NCI-H2081 (cell line): ENCODE data around the gene MSRB2.
"Not testable (repeated sequence)": the region's sequence is repeated elsewhere in the genome, so short reads cannot be mapped to it uniquely, and the experiment has no call there.

Source experiments
- DNase-seq, 2 experiments: peaks; one replicate each; lab custom pipeline; 2025; lab: John Stamatoyannopoulos, UW

MSRB2 gene

DNA sequence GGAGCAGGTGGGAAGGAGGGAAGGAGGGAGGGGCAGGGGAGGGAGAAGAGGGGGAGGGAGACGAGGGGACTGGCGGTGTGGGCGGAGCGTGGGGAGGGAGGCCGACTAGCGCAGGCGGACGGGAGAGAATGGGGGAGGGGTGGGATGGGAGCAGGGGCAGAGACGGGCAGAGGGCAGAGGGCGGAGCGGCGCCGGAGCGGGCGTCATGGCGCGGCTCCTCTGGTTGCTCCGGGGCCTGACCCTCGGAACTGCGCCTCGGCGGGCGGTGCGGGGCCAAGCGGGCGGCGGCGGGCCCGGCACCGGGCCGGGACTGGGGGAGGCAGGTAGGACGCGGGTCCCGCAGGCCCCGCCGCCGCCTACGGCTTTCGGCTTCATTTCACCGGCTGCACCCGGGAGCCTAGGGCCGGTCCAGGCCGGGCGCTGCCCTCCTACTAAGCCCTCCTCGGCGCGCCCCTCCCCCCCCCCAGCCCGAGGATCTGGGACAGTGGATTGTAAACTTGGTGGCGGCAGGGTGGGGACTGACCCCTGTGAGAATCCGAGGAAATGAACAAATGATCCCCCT is at the start of gene MSRB2:
Gene MSRB2 (plus strand): TSS at position 176 of the 562 bp plus-strand sequence. CDS start 30 bp downstream, at position 206.
- peak; percentile 81 to 85 for DNase-seq

DNA sequence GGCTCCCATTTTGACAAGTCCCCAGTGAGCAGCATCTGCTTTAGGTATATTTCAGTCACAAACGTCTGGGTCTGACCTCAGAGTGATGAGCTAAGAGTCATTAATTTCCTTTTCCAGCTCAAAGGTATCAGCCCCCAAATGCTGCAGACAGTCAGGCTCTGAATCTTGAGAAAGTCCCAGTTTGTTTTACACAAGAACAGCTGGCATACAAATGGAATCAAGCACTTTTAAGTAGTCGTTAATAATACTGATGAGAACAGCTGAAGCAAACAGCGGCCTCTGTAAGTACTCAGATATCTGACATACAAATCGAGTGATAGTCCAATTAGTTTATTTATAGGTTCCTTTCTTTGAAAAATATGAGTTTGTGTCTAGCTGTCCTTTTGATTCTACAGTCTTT is 49.4 kb upstream of the MSRB2 start:
- no peak for DNase-seq

DNA sequence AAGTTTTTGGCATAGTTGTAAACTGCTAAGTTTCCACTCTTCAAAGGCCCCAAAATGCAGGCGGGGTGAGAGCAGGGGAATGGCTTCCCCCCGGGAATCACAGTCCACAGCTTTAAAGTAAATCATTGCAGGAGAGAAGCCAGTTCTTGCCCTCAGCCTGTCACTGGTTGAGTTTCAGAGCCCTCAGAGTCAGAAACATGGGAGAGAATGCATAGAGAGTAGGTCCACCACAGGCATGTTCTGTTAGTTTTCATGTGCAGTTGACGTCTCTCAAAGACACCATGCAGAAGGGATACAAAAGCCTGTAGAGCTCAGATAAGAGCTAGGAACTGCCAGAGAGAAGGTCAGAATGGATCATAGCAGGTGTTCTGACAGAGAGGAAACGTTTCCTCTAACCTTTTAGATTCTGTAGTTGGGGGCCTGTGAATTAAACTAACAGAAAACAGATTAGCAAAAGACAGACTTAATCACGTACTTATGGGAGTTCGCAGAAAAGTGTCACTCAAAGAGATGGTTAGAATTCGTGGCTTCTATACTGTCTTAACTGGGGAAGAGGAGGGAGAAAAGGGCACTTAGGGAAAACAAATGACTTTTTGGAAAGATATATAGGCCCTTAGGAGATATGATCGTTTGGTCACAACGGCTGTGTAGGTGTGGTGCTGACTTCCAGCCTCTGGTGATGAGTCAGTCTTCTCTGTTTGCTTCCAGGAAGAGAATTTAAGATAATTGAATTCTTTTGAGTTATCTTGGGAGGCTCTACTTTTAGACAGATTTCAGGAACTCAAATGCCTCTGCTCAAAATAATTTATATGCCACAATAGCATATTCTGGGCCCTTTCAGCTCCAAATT is 48.0 kb upstream of the MSRB2 start:
- no peak for DNase-seq

DNA sequence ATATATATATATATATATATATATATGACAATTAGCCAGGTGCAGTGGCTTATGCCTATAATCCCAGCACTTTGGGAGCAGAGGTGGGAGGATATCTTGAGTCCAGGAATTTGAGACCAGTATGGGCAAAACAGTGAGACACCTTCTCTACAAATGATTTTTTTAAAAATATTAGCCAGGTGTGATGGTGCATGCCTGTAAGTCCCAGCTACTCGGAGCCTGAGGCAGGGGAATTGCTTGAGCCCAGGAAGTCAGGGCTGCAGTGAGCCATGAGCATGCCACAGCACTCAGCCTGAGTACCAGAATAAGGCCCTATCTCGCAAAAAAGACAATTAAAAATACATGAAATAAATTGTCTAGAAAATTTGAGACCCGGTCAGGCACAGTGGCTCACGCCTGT is 47.2 kb upstream of the MSRB2 start:
- DNase-seq = no peak

DNA sequence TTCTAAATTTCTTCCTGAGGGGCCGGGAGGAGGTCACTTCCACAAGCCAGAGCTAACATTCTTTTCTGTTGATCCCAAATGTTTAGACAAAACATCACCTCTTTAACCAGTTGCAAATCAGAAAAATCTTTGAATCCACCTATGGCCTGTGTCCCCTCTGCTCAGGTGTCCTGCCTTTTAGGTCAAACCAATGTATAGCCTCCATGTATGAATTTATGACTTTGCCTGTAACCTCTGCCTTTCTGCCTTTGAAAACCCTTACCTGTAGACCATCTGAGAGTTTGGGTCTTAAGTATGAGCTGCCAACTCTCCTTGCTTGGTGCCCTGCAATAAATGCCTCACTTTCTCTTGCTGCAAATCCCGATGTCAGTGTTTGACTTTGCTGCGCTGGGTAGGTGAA is 44.1 kb upstream of the MSRB2 start:
- no peak for DNase-seq

DNA sequence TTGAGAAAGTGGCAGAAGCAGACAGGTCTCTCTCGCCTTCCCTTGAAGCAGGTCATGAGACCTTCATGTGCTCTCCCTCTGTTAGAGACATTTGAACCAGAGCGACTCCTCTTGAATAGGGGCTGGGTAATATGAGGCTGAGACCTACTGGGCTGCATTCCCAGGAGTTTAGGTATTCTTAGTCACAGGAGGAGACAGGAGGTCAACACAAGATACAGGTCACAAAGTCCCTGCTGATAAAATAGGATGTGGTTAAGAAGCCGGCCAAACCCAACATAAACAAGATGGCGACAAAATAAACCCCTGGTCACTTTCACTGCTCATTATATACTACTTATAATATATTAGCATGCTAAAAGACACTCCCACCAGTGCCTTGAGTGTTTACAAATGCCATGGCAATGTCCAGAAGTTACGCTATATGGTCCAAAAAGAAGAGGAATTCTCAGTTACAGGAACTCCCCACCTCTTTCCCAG is 43.5 kb upstream of the MSRB2 start:
- DNase-seq = no peak

DNA sequence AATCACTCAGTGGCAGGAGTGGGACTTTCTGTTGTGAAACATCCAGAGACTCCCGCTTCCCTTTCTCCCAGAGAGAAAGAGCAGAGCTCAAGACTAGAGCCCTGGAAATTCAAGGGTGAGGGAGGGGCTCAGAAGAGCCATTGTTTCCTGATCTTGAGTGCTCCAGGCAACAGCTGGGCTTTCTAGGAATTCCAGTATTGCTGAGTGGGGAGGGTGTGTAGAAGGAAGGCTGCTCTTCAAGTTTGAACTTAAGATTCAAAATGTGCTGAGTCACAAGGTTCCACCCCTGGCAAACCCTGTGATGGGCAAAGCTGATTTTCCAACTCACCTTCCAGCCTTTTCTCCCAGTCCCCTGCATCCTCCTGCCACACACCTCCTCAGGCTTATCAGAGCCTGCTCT is 42.3 kb upstream of the MSRB2 start:
- no peak for DNase-seq

DNA sequence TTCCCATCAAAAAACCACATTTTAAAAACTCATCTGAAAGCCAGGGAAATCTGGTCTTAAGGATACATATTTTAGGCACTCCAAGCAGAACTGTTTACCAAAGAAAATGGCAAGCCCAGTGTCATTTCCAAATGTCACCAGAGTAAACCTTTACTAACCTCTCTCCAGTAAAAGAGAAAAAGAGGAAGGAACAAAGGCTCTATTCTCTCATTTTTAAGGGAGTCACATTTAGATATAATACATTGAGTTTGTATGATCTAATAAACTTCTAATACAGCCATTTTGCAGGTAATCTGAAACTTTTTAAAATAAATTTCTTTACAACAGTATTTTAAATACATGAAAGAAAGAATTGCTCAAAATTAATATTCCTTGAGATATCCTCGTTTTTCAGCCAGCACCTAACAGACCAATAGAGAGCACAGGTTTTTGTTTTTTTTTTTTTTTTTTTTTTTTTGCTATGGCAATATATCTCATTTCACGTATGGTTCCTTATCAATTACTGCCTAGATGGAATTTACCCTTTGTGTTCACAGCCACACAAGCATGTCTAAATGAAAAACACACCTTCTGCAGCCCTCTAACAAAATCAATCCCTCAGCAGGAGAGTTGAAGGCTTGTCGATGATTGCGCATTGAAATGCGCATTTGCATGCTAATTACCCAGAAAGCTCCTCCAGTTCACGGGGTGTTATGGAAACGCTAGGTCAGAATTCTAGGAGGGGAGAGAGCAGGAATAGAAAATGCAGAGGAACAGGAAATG is 39.8 kb upstream of the MSRB2 start:
- no peak for DNase-seq

DNA sequence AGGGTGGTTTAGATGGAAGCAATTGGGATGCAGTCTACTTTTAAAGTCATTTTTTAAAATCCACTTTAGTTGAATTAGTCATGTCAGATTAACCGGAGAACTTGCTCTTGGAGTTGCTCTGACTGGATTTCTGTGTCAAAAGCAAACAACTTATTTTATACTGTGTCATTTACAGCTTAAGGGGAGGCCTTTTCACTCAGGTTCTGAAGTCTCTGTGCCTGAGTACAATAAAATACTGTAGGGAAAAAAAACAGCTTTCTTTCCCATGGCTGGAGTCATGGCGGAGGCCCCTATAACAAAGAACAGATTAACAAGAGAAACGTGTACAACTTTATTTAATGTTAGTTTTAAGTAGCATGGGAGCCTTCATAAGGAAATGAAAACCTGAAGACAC is 39.2 kb upstream of the MSRB2 start:
- no peak for DNase-seq

DNA sequence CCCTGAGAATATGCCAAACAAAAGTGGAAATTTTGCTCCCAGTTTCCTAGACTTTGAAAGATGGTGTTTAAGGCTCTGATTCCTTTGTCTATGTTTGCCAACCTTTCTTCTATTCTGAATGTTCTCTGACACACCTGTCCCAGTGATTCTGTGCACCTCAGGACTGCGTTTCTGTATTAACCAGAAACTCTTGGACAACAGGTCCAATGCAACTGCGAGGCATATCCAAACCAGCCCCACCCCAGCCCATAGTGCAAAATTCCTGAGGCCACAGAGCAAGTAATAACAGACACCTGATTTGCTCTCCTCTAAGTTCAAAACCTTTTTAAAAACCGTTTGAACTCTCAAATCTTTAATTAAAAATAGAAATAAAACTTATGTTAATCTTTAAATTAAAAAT is 37.0 kb upstream of the MSRB2 start:
- DNase-seq = no peak

DNA sequence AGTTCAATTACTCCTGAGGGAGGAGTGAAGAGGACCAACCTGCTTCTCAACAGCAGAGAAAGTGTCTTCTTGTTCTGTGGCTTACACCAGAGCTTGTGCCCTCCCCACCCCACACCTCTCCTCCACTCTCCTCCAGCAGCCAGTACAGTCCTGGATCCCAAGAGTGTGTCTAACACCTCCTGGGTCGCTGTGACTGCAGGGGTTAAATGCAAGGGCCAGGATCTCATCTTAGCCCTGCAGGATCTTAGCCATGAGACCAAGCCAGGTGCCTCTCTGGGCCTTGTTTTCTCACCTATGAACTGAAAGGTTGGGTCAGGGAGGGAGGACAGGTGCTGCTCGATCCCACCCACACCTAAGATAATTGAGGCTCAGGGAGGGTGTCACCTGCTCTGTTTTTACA is 34.5 kb upstream of the MSRB2 start:
- no peak for DNase-seq

DNA sequence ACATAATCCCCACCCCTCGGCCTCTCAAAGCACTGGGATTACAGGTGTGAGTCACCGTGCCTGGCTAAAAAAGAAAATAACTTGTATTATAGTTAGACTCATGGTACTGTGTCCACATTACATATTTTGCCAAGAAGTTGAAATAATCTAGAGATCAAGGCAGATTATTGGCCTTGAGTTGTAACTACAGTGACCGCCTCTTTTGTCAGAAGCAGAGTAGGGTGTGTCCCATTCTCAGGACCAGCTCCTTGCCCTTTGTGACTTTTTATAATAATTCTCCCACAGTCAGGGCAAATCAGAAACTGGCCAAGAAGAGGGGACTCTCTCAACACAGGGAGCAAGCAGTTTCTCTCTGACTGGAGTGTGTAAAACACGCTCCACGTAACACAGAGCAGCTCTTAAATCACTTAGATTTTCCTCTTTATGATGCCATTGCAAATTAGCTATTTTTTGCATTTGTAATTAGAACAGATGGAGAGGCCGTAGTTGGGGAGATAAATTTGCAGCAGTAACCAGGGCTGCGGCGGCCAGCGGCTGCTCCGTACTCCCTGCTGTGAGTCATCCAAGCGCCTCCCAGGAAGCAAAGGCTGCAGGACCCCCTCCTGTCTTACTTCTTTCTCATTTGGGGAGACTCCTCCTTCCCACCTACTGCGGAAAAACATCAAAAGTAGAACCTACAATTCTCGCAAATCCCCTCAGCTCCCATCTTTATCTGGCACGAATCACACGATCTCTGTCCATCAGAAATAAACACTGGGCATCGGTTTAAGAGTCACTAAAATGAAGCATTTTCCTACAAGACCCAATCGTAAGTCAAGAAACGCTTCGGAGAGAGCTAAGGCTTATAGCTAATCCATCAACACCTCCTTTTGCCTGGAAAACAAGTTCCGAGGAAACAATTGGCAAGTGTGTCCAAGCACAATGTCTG is 32.1 kb upstream of the MSRB2 start:
- no peak for DNase-seq

DNA sequence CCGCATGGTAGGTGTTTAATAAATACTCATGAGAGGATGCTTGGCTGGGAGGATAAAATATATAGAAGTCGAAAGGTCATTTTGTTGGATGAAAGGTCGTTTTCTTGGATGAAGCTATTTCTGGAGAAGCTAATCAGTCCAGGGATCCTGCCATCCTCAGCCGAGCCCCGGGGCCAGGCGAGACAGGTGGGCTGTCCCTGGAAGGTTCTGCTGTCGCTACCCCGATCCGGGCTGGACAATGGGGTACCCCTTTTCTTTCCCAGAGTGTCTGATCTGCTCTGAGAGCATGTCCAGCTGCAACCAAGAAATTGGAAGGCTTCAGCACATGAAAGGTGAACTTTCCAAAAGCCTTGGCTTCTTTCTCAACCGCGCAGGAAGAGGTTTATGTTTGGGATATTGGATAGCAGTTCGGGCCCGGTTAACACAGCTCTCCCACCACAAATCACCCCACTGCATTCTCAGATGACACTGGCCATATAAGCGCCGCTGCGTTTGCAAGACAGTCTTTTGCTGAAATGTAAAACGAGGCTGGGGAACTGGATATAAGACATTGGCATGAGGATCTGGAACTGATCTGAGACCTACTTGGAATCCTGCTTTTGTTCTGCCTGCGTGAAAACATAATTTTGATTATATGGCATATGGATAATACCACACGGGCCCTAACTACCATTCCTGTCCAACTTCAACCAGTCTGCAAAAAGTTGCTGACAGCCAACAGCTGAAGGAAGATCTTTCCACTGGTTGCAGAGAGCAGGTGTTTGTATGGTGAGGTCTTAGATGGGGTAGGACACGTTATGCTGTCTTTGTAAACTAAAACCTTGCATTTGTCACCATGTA is 31.2 kb upstream of the MSRB2 start:
- no peak for DNase-seq

DNA sequence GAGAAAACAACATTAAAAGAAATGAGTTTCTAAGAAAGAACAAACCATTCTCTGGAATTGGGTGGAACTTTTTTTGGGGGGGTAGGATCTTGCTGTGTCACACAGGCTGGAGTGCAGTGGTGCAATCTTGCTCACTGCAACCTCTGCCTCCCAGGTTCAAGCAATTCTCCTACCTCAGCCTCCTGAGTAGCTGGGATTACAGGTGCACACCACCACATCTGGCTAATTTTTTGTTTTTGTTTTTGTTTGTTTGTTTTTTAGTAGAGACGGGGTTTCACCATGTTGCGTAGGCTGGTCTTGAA is 30.6 kb upstream of the MSRB2 start:
- not testable (repeated sequence) for DNase-seq

DNA sequence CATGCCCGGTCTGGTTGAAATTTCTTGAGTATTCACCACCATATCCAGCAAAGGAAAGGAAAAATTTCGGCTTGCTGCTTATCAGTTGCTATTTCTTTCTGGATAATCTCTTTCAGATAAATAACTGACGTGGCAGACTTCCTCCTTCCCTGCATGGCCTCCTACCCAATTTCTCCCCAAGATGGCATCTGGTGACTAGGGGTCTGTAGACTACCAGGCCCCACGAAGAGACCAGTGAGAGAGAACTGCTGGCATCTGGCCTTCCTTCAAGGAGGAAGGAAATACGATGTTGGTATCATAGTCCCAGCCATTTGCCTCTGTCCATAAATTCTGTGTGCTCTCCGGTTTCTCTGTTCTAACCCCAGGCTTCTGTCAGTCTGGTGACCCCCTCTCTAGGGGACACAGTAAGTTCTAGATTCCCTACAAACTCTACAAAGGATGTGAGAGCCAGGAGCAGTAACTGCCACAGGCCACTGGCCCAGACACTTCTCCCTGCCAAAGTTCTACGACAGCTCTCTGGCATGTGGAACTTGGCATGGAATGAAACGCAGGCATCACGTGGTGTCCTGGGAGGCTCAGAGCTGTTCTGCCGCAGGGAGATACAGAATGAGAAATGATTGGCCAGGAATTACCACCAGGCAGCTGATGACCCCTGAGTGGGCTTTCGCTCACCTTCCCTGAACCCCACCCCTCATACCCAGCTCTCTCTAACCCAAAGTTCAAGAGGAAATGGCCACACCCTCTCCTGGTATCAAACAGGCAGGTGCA is 30.0 kb upstream of the MSRB2 start:
- no peak for DNase-seq

DNA sequence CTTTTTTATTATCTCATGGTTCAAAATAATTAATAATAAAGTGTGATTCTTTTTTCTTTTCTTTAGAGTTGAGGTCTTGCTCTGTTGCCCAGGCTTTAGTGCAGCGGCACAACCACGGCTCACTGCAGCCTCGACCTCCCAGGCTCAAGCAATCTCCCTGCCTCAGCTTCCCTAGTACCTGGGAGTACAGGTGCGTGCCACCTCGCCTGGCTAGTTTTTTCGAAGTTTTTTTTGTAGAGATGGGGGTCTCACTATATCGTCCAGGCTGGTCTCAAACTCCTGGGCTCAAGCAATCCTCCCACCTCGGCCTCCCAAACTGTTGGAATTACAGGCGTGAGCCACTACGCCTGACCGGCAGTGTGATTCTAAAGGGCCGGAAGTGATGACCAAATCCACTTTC is 28.0 kb upstream of the MSRB2 start:
- no peak for DNase-seq

DNA sequence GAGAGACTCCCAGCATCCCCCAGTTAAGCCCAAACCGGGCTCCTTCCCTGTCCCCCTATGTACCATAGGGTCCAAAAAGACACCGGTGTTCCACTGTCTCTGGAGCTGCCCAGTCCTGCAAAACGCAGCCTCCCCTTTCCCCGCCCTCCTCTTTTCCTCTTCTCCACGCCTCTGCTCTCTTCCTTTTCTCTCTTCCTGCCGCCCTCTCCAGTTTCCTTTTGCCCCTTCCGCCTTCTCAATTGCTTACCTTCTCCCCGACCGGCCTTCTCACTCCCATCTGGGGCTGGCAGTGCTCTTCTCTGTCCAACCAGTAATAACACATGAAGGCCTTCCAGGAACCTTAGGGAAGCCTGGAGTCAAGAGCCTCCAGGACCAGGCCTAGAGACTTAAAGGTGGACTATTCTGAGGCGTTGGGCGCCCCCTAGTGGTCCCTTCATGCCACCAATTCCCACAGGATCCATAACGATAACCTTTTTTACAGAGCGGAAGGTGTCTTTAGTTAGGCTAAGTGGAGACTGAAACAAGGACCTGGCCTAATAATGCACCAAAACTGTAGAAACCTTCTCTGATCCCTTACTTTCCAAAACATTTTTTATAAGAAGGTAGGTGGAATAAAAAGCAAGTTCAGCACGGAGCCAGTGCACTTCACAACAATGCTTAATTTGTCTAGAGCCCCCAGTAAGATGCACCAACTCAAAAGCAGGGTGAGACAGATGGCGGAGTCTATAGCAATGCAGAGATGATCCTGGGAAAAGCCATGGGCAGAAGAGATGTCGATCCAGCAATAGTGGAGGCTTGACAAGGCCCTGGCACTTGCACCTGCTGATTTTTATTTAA is 27.2 kb upstream of the MSRB2 start:
- DNase-seq = peak; percentile 69 to 71

DNA sequence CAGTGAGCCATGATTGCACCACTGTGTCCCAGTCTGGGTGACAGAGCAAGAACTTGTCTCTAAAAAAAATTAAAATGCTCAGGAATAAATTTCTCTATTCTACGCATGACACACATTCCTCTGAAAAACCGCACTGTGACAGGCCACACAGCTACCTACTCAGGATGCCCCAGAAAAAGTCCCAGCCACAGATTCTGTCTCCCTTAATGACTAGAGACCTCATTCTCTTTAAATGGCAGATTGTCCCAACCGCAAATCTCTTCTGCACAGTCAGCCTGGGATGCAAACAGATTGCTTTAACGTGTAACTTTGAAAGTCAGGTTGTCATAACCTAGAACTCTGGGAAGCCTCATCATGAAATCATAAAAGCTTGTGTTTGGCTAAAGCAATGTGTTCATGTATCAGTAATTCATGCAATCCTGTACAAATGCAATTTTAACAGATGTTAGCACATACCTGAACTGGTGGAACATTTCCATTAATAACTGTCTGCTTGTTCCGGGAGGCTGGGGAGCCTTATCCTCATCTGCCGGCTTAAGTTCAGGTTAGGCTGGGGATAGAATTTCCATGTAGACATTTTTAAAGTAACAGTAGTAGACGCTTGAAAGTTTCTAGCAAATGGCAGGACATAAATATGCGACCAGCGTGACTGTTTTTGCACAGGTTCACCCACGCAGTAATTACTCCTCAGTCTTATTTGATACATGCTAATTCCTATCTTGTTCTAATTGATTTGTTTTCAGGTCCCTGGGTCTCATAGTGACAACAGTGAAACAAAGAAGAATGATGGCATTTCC is 26.2 kb upstream of the MSRB2 start:
- no peak for DNase-seq
